Brain microvascular endothelial cell (primary cell): ENCODE measurements around the gene CENPP.

Source experiments
- DNase-seq: peaks from one replicate; pipeline ENCODE4 v3.0.0-alpha.2; 2020
- H3K27ac ChIP-seq: fragments of 250-450 bp; sonication (Bioruptor Pico); 2 replicates; pipeline ENCODE4 v1.5.1; 2020; ENCODE audit warnings: mild to moderate bottlenecking, moderate library complexity
- H3K27me3 ChIP-seq: fragments of 250-450 bp; sonication (Bioruptor Pico); replicated peaks from 2 replicates; pipeline ENCODE4 v1.5.1; 2020; ENCODE audit warnings: mild to moderate bottlenecking
- H3K36me3 ChIP-seq: fragments of 250-450 bp; sonication (Bioruptor Pico); replicated peaks from 2 replicates; pipeline ENCODE4 v1.5.1; 2020; ENCODE audit warnings: mild to moderate bottlenecking
- H3K4me3 ChIP-seq: 2 replicates; pipeline ENCODE4 v1.5.1; 2011; ENCODE audit warnings: low read depth, mild to moderate bottlenecking, control low read depth, low read length, moderate library complexity
- CTCF ChIP-seq: IDR thresholded peaks from 2 replicates; pipeline ENCODE4 v1.5.1; 2011; ENCODE audit warnings: low read depth, mild to moderate bottlenecking, moderate library complexity, low read length, control low read depth, inconsistent platforms; ENCODE audit errors: missing control alignments
- in situ Hi-C: cut with HindIII; loops from 2 replicates; pipeline ENCODE4 v1.10.0; 2017; ENCODE audit warnings: low sequenced_read_pairs, low pct_ligation_motif_present

CENPP gene

GRCh38 chr9:92639791-92640271, 314.1 kb downstream of the CENPP start:
- in situ Hi-C loops: no loop called here
- DNase-seq: no peak
- peaks cover 60% of the 10 kb centered on the region for H3K36me3 ChIP-seq

GRCh38 chr9:92640398-92641091, 314.8 kb downstream of the CENPP start:
- H3K36me3 ChIP-seq: peaks cover 57% of the 10 kb centered on the region
- DNase-seq: no peak
- TF ChIP-seq CTCF: no peak
- no peaks in the 10 kb centered on the region for H3K27me3 ChIP-seq
- no peak overlapping the region for H3K27ac ChIP-seq
- in situ Hi-C loops: no loop called here
- H3K4me3 ChIP-seq: no peak overlapping the region

More at GRCh38 chr9:92639791-92640271, 314.1 kb downstream of the CENPP start:
- TF ChIP-seq CTCF: no peak
- Histone ChIP-seq H3K4me3 (no peak overlapping the region), H3K27me3 (no peaks in the 10 kb centered on the region), H3K27ac (no peak overlapping the region)

DNA sequence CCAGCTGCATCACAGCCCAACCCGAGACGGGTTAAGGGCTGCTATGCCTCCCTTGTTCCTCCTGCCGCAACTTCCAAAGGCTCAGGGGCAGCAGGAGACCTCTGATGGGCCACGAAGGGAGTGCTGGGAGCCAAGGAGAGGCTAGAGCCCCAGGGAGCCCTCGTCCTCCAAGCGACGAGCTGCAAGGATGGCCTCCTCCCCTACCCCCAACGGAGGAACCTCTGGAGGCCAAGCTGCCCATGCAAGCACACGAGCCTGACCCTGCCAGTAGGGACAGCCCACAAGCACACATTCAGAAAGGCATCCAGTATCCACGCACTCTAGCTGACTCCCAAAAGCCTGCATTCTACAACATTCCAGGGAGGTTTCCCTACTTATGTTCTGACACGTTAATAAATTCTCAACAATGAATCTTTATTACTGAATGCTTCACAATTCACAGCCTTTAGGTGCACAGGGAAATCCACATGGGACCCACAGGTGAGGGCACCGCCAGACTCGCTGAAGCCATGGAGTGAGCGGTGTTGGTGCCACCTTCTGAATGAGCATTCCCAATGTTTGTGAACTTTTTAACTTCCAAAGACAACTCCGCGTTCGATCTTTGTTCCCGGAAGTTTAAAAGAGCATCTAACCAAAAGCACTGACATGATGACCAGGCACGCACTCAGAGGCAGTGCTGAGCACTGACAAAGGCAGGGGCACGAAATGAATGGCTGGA, 315.5 kb downstream of the CENPP start:
- no peaks in the 10 kb centered on the region for H3K27me3 ChIP-seq
- no peak overlapping the region for H3K4me3 ChIP-seq
- no peak for TF ChIP-seq CTCF
- no peak overlapping the region for H3K27ac ChIP-seq
- peaks cover 56% of the 10 kb centered on the region for H3K36me3 ChIP-seq
- no peak for DNase-seq
- in situ Hi-C loops: no loop called here

DNA sequence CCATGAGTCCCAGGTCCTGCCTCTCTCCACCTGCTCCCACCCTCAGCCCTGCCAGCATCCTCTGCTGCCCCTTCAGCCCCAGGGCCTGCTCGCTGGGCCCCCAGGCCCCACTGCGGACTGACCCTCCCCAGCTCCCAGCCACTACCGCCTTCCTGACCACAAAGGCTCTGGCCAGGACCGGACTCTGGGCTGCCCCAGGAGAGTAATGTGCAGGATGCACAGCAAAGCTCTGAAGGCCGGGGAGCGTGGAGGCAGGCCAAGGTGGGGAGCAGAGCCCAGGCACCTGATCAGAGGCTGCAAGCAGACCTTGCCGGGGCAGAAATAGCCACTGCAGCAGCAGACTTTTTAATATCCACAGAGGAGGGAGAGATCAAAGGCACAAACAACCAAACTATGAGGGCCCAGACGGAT, 316.3 kb downstream of the CENPP start:
- in situ Hi-C loops: no loop called here
- DNase-seq: no peak
- no peak for TF ChIP-seq CTCF
- no peak overlapping the region for H3K4me3 ChIP-seq
- no peaks in the 10 kb centered on the region for H3K27me3 ChIP-seq
- no peak overlapping the region for H3K27ac ChIP-seq
- peaks cover 61% of the 10 kb centered on the region for H3K36me3 ChIP-seq

DNA sequence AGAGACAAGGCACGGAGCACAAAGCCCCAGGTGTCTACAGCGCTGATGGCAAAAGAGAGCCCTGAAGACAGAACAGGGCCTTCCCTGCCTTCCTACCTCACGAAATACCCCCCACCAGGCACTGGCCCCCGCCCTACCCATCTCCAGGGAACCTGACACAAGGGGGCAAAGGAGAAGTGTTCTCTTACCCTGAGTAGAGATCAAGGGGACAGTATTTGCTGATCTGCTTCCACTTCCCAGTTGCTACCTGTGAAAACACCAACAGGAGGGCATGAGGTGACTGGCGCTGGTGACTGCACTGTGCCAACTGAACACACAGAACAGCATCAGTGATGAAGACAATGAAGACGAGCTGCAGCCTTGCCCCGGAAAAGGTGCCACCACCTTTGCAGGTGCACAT, 316.8 kb downstream of the CENPP start:
- Histone ChIP-seq H3K4me3 (no peak overlapping the region), H3K36me3 (peaks cover 61% of the 10 kb centered on the region), H3K27ac (no peak overlapping the region), H3K27me3 (no peaks in the 10 kb centered on the region)
- no peak for DNase-seq
- in situ Hi-C loops: no loop called here
- TF ChIP-seq CTCF: no peak

DNA sequence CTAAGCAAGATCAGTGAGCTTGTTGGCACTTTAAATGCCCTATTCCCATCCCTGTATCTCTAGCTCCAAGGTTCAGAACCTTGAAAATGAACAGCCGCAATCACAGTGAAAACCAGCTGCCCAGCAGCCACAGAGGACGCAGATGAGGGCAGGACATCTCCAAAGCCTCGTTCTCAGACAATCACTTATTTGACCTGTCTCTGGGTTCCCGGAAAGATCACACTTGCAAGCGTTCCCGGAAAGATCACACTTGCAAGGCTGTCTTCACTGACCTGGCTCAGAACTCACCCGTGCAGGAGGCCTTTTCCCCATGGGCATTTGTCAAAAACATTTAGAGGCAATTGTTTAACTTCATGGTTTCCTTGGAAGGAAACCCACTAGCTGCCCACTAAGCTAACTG, 318.5 kb downstream of the CENPP start:
- DNase-seq: no peak
- H3K27ac ChIP-seq: no peak overlapping the region
- no peak for TF ChIP-seq CTCF
- H3K36me3 ChIP-seq: peaks cover 62% of the 10 kb centered on the region
- no peak overlapping the region for H3K4me3 ChIP-seq
- H3K27me3 ChIP-seq: no peaks in the 10 kb centered on the region
- in situ Hi-C loops: no loop called here
